IMR-90 (cell line): ENCODE results near the gene ZNF169.

Source experiments
- CEBPB ChIP-seq: IDR thresholded peaks from 2 replicates; pipeline ENCODE4 v1.6.1; 2012; ENCODE audit warnings: low read depth, low read length, improper control_type of control experiment
- CHD1 ChIP-seq: IDR thresholded peaks from 2 replicates; pipeline ENCODE4 v1.6.1; 2012; ENCODE audit warnings: low read depth, low read length, improper control_type of control experiment
- CTCF ChIP-seq: conservative IDR thresholded peaks from 2 replicates; pipeline ENCODE4 v1.5.1; 2012; ENCODE audit warnings: mild to moderate bottlenecking, low read depth, low read length, improper control_type of control experiment
- FOS ChIP-seq: fragments of 150-350 bp; IDR thresholded peaks from 2 replicates; pipeline ENCODE4 v1.6.1; 2016; ENCODE audit warnings: low read depth, low read length
- MAZ ChIP-seq: IDR thresholded peaks from 2 replicates; pipeline ENCODE4 v1.6.1; 2012; ENCODE audit warnings: low read depth, mild to moderate bottlenecking, low read length, improper control_type of control experiment, moderate library complexity, borderline replicate concordance
- MXI1 ChIP-seq: IDR thresholded peaks from 2 replicates; pipeline ENCODE4 v1.6.1; 2012; ENCODE audit warnings: low read depth, mild to moderate bottlenecking, low read length, moderate library complexity, borderline replicate concordance
- NFE2L2 ChIP-seq: fragments of 150-350 bp; IDR thresholded peaks from 2 replicates; pipeline ENCODE4 v1.6.1; 2016; ENCODE audit warnings: low read depth, mild to moderate bottlenecking, low read length
- POLR2A ChIP-seq: IDR thresholded peaks from 2 replicates; pipeline ENCODE4 v1.6.1; 2012; ENCODE audit warnings: mild to moderate bottlenecking, low read depth, low read length
- RAD21 ChIP-seq: IDR thresholded peaks from 2 replicates; pipeline ENCODE4 v1.6.1; 2012; ENCODE audit warnings: low read length, improper control_type of control experiment
- RCOR1 ChIP-seq: IDR thresholded peaks from 2 replicates; pipeline ENCODE4 v1.6.1; 2012; ENCODE audit warnings: mild to moderate bottlenecking, low read length, improper control_type of control experiment; ENCODE audit not compliant: insufficient replicate concordance
- RFX5 ChIP-seq: IDR thresholded peaks from 2 replicates; pipeline ENCODE4 v1.8.0; 2012; ENCODE audit warnings: low read depth, mild to moderate bottlenecking, low read length, moderate library complexity
- SMC3 ChIP-seq: fragments of 150-350 bp; IDR thresholded peaks from 2 replicates; pipeline ENCODE4 v1.6.1; 2016; ENCODE audit warnings: low read depth, mild to moderate bottlenecking, antibody characterized with exemption, low read length, moderate library complexity
- USF2 ChIP-seq: fragments of 150-350 bp; IDR thresholded peaks from 2 replicates; pipeline ENCODE4 v1.6.1; 2017; ENCODE audit warnings: mild to moderate bottlenecking, antibody characterized with exemption, low read length, low read depth
- TF ChIP-seq, protein P1 (sequence below): fragments of 150-350 bp; IDR thresholded peaks from 2 replicates; pipeline ENCODE4 v1.6.1; 2016; ENCODE audit warnings: low read depth, mild to moderate bottlenecking, low read length, moderate library complexity, borderline replicate concordance

GRCh38 chr9:94286116-94286515 lies 27.0 kb downstream of the ZNF169 start:
- no peak for TF ChIP-seq POLR2A
- no peak for TF ChIP-seq CTCF
- no peak for TF ChIP-seq SMC3
- TF ChIP-seq, protein P1, sequence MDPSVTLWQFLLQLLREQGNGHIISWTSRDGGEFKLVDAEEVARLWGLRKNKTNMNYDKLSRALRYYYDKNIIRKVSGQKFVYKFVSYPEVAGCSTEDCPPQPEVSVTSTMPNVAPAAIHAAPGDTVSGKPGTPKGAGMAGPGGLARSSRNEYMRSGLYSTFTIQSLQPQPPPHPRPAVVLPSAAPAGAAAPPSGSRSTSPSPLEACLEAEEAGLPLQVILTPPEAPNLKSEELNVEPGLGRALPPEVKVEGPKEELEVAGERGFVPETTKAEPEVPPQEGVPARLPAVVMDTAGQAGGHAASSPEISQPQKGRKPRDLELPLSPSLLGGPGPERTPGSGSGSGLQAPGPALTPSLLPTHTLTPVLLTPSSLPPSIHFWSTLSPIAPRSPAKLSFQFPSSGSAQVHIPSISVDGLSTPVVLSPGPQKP = no peak
- TF ChIP-seq CHD1 = no peak
- TF ChIP-seq RAD21 = no peak
- no peak for TF ChIP-seq CEBPB
- TF ChIP-seq MAZ = no peak
- no peak for TF ChIP-seq MXI1
- TF ChIP-seq USF2 = no peak
- TF ChIP-seq FOS = no peak
- no peak for TF ChIP-seq RCOR1
- no peak for TF ChIP-seq RFX5
- no peak for TF ChIP-seq NFE2L2
